T-helper 9 cell (primary cell): ENCODE results near the gene PDE6D.
A peak's percentile ranks its signal among the peaks of the same experiment; 100 is the strongest.

Source experiments
- DNase-seq: peaks from one replicate; pipeline ENCODE4 v3.0.0-alpha.2; 2020
- total RNA-seq, 2 donors: gene quantifications; one replicate each; lab custom pipeline; 2026; lab: John Stamatoyannopoulos, UW

Gene PDE6D
- 13.3 to 24.8 reads per million in 2 donors for total RNA-seq

- peak; percentile 96 for DNase-seq
Measured at GRCh38 chr2:231780909-231781797, at the start of gene PDE6D. Gene PDE6D (minus strand): TSS chr2:231781282. CDS start chr2:231781114, 168 bp downstream.

- DNase-seq = no peak
Measured at GRCh38 chr2:231821908-231822307, 40.8 kb upstream of the PDE6D start.

- no peak for DNase-seq
Measured at GRCh38 chr2:231820786-231821303, 39.8 kb upstream of the PDE6D start.

GRCh38 chr2:231819447-231820042 lies 38.5 kb upstream of the PDE6D start:
- DNase-seq = no peak

GRCh38 chr2:231816327-231817026 lies 35.4 kb upstream of the PDE6D start:
- DNase-seq = no peak

GRCh38 chr2:231810905-231811304 lies 29.8 kb upstream of the PDE6D start:
- no peak for DNase-seq

GRCh38 chr2:231807020-231807419 lies 25.9 kb upstream of the PDE6D start:
- no peak for DNase-seq

GRCh38 chr2:231803501-231804138 lies 22.5 kb upstream of the PDE6D start:
- DNase-seq = no peak

GRCh38 chr2:231800493-231801091 lies 19.5 kb upstream of the PDE6D start:
- DNase-seq = peak; percentile 16

GRCh38 chr2:231795525-231796327 lies 14.6 kb upstream of the PDE6D start:
- DNase-seq = no peak

- no peak for DNase-seq
Measured at GRCh38 chr2:231794383-231794782, 13.3 kb upstream of the PDE6D start.

GRCh38 chr2:231791107-231791506 lies 10.0 kb upstream of the PDE6D start:
- DNase-seq = no peak

GRCh38 chr2:231786917-231787292 lies 5.8 kb upstream of the PDE6D start:
- no peak for DNase-seq

GRCh38 chr2:231786177-231786916 lies 5.3 kb upstream of the PDE6D start, which contains the start of gene COPS7B:
Gene COPS7B (plus strand): TSS chr2:231786445. CDS start chr2:231788571, 2,126 bp downstream.
- peak; percentile 73 for DNase-seq

GRCh38 chr2:231785822-231786176 lies 4.7 kb upstream of the PDE6D start:
- DNase-seq = no peak

- DNase-seq = no peak
Measured at GRCh38 chr2:231785413-231785812, 4.3 kb upstream of the PDE6D start.

- DNase-seq = no peak
Measured at GRCh38 chr2:231781798-231782726, 980 bp upstream of the PDE6D start.

- DNase-seq = no peak
Measured at GRCh38 chr2:231780123-231780908, 766 bp downstream of the PDE6D start.
